Vagina (tissue), 2 donors: ENCODE results near the gene HS6ST3.

Experiments used
- CTCF ChIP-seq, 3 experiments: fragments of 450-650 bp in 2 of 3; fragments of 200-600 bp in 1 of 3; sonication (generic) in 1 of 3; IDR thresholded peaks; one replicate each; pipeline ENCODE4 v1.5.1; 2017 to 2019; ENCODE audit warnings: antibody characterized with exemption in 3 of 3, mild to moderate bottlenecking in 2 of 3, moderate library complexity in 2 of 3
- POLR2A ChIP-seq, 2 donors: fragments of 450-650 bp; IDR thresholded peaks; one replicate each; pipeline ENCODE4 v1.6.1; 2017; ENCODE audit warnings: antibody characterized with exemption in 2 of 2, mild to moderate bottlenecking in 2 of 2, moderate library complexity in 2 of 2
- POLR2AphosphoS5 ChIP-seq, 2 donors: sonication (generic); formaldehyde crosslinking; IDR thresholded peaks; one replicate each; pipeline ENCODE4 v1.9.0; 2017; ENCODE audit warnings: antibody characterized with exemption in 2 of 2, mild to moderate bottlenecking in 2 of 2, low read depth in 1 of 2; ENCODE audit not compliant: insufficient read depth in 1 of 2

- no peak for TF ChIP-seq POLR2AphosphoS5 (IDR thresholded peaks at IDR 0.05; ENCODE audit: insufficient read depth in 1 of 2, low read depth in 1 of 2)
- no peak for TF ChIP-seq POLR2A (IDR thresholded peaks at IDR 0.05)
- no peak for TF ChIP-seq CTCF (IDR thresholded peaks at IDR 0.05)
These were observed 746.8 kb downstream of the HS6ST3 start for GRCh38 chr13:96836733-96837132.
